GM12873 (cell line): Measurements from ENCODE around the gene PAX3.

ENCODE experiments used
- TF ChIP-seq, protein P1 (sequence below): IDR thresholded peaks from 2 replicates; pipeline ENCODE4 v1.5.1; 2012; ENCODE audit warnings: low read depth, mild to moderate bottlenecking, moderate library complexity, low read length, control low read depth; ENCODE audit not compliant: insufficient read depth; ENCODE audit errors: missing control alignments

The PAX3 gene

DNA sequence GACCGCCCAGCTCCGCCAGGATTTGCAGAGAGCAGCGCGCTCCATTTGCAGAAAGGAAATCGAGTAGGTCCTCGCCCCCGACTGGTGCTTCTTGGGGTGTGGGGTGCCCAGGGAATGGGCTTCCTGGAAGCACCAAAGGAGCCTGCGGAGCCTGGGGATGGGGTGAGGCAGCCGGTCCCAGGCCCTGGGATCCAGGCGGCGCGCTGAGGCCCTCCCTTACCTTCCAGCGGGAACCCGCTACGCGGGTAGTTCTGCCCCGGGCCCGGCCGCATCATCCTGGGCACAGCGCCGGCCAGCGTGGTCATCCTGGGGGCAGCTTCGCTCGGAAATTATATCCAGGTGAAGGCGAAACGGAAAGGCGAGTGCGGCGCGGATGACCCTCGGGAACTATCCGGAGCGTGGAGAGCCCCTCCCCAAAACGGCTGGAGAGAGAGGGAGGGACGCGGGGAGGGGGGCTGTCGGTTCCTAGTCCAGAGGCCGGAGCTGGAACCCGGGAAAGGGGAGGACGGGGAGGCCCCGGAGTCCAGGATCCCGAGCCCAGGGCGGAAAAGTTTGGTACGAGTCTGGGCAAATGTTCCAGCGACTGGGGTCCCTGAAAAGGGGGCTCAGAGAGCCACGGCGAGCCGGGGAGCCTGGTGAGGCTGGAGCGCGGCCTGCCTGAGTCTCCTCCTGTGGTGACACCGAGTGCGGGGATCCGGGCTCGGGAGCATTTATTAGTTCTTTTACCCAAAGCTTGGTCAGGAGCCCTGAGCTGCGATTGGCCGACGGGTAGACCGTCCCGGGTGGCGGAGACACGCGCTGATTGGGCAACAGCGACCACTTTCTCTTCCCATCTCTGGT, at the start of gene PAX3:
Gene PAX3 (minus strand): TSS at position 688 of the 840 bp plus-strand sequence. CDS start 383 bp downstream, at position 305.
- TF ChIP-seq, protein P1, sequence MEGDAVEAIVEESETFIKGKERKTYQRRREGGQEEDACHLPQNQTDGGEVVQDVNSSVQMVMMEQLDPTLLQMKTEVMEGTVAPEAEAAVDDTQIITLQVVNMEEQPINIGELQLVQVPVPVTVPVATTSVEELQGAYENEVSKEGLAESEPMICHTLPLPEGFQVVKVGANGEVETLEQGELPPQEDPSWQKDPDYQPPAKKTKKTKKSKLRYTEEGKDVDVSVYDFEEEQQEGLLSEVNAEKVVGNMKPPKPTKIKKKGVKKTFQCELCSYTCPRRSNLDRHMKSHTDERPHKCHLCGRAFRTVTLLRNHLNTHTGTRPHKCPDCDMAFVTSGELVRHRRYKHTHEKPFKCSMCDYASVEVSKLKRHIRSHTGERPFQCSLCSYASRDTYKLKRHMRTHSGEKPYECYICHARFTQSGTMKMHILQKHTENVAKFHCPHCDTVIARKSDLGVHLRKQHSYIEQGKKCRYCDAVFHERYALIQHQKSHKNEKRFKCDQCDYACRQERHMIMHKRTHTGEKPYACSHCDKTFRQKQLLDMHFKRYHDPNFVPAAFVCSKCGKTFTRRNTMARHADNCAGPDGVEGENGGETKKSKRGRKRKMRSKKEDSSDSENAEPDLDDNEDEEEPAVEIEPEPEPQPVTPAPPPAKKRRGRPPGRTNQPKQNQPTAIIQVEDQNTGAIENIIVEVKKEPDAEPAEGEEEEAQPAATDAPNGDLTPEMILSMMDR = no peak

DNA sequence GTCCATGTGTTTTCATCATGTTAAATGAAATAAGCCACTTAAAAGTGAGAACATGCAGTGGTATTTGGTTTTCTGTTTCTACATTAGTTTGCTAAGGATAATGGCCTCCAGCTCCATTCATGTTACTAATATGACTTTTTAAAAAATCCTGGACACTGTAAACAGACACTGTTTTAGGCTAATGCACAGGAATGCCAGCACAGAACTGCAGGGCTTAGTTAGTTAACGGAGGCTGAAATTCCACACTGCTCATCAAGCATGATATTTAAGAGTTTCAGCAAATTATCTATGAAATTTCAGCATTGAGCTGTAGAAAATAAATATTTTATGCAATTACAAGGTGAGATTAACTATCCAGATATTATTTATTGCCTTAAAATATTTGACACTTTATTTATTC, 42.5 kb upstream of the PAX3 start:
- TF ChIP-seq, protein P1 = no peak

GRCh38 chr2:222338374-222338773, 39.6 kb upstream of the PAX3 start:
- TF ChIP-seq, protein P1 = no peak

GRCh38 chr2:222336931-222337330, 38.1 kb upstream of the PAX3 start:
- TF ChIP-seq, protein P1 = no peak

GRCh38 chr2:222336442-222336841, 37.6 kb upstream of the PAX3 start:
- TF ChIP-seq, protein P1 = no peak

DNA sequence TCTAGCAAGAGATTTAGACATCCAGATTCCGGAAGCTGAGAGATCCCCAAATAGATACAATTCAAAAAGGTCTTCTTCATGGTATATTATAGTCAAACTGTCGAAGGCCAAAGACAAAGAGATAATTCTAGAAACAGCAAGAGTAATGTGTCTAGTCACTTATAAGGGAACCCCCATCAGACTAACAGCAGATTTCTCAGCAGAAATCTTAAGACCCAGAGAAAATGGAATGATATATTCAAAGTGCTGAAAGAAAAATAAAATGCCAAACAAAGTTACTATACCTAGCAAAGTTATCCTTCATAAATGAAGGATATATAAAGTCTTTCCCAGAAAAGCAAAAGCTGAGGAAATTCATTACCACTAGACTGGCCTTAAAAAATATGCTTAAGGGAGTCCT, 36.1 kb upstream of the PAX3 start:
- TF ChIP-seq, protein P1 = no peak

- TF ChIP-seq, protein P1 = no peak
These were observed 34.6 kb upstream of the PAX3 start for GRCh38 chr2:222333397-222333796.
